ENCODE data around the gene NR2F2. TPM values are rescaled to one million over a fixed set of nuclear protein-coding genes. Genes with fewer than 3 reads are reported as not detected.
"Not testable (repeated sequence)": the region's sequence is repeated elsewhere in the genome, so short reads cannot be mapped to it uniquely, and the experiment has no call there.

Gene NR2F2
- total and polyA plus RNA-seq, 2 donors: 28.0 to 66.2 TPM

GRCh38 chr15:96362755-96363651 lies 32.5 kb downstream of the NR2F2 start:
- Histone ChIP-seq H3K36me3 (ENCODE audit: insufficient read depth) (no peaks in the 10 kb centered on the region), H3K27ac (ENCODE audit: low read depth) (no peak overlapping the region), H3K4me3 (ENCODE audit: low read depth, low read length) (no peak overlapping the region), H3K4me1 (ENCODE audit: insufficient read depth) (no peaks in the 10 kb centered on the region)
- 60% methylated on average over 37 of the region's 37 CpGs for WGBS
- DNase-seq (ENCODE audit: extremely low spot score): no peak

GRCh38 chr15:96363707-96364106 lies 33.2 kb downstream of the NR2F2 start:
- 72% methylated on average over 9 of the region's 9 CpGs for WGBS
- Histone ChIP-seq H3K4me1 (ENCODE audit: insufficient read depth) (no peaks in the 10 kb centered on the region), H3K36me3 (ENCODE audit: insufficient read depth) (no peaks in the 10 kb centered on the region), H3K4me3 (ENCODE audit: low read depth, low read length) (no peak overlapping the region), H3K27ac (ENCODE audit: low read depth) (no peak overlapping the region)
- DNase-seq (ENCODE audit: extremely low spot score): no peak

- H3K4me3 ChIP-seq (ENCODE audit: low read depth, low read length): no peak overlapping the region
- H3K4me1 ChIP-seq (ENCODE audit: insufficient read depth): no peaks in the 10 kb centered on the region
- no peaks in the 10 kb centered on the region for H3K36me3 ChIP-seq (ENCODE audit: insufficient read depth)
- WGBS: 46% methylated on average over 42 of the region's 42 CpGs
- H3K27ac ChIP-seq (ENCODE audit: low read depth): no peak overlapping the region
- DNase-seq (ENCODE audit: extremely low spot score): no peak
These were observed 35.5 kb downstream of the NR2F2 start for GRCh38 chr15:96365781-96366525.

- Histone ChIP-seq H3K27ac (ENCODE audit: low read depth) (no peak overlapping the region), H3K4me1 (ENCODE audit: insufficient read depth) (no peaks in the 10 kb centered on the region), H3K4me3 (ENCODE audit: low read depth, low read length) (no peak overlapping the region), H3K36me3 (ENCODE audit: insufficient read depth) (no peaks in the 10 kb centered on the region)
- no peak for DNase-seq (ENCODE audit: extremely low spot score)
- 37% methylated on average over 22 of the region's 22 CpGs for WGBS
These were observed 36.0 kb downstream of the NR2F2 start for GRCh38 chr15:96366526-96366877.

GRCh38 chr15:96367311-96368200 lies 37.1 kb downstream of the NR2F2 start:
- Histone ChIP-seq H3K4me1 (ENCODE audit: insufficient read depth) (no peaks in the 10 kb centered on the region), H3K36me3 (ENCODE audit: insufficient read depth) (no peaks in the 10 kb centered on the region), H3K27ac (ENCODE audit: low read depth) (no peak overlapping the region), H3K4me3 (ENCODE audit: low read depth, low read length) (no peak overlapping the region)
- no peak for DNase-seq (ENCODE audit: extremely low spot score)
- WGBS: 27% methylated on average over 31 of the region's 31 CpGs

GRCh38 chr15:96369351-96369750 lies 38.9 kb downstream of the NR2F2 start:
- Histone ChIP-seq H3K4me1 (ENCODE audit: insufficient read depth) (no peaks in the 10 kb centered on the region), H3K36me3 (ENCODE audit: insufficient read depth) (no peaks in the 10 kb centered on the region), H3K27ac (ENCODE audit: low read depth) (no peak overlapping the region), H3K4me3 (ENCODE audit: low read depth, low read length) (no peak overlapping the region)
- DNase-seq (ENCODE audit: extremely low spot score): no peak
- WGBS: 75% methylated on average over 19 of the region's 19 CpGs

GRCh38 chr15:96369825-96370621 lies 39.5 kb downstream of the NR2F2 start:
- Histone ChIP-seq H3K27ac (ENCODE audit: low read depth) (no peak overlapping the region), H3K36me3 (ENCODE audit: insufficient read depth) (no peaks in the 10 kb centered on the region), H3K4me1 (ENCODE audit: insufficient read depth) (no peaks in the 10 kb centered on the region), H3K4me3 (ENCODE audit: low read depth, low read length) (no peak overlapping the region)
- WGBS: 82% methylated on average over 22 of the region's 22 CpGs
- DNase-seq (ENCODE audit: extremely low spot score): no peak

- Histone ChIP-seq H3K4me3 (ENCODE audit: low read depth, low read length) (no peak overlapping the region), H3K4me1 (ENCODE audit: insufficient read depth) (no peaks in the 10 kb centered on the region), H3K36me3 (ENCODE audit: insufficient read depth) (no peaks in the 10 kb centered on the region), H3K27ac (ENCODE audit: low read depth) (no peak overlapping the region)
- WGBS: 74% methylated on average over 2 of the region's 2 CpGs
- no peak for DNase-seq (ENCODE audit: extremely low spot score)
These were observed 42.1 kb downstream of the NR2F2 start for GRCh38 chr15:96372554-96372953.

- DNase-seq (ENCODE audit: extremely low spot score): no peak
- Histone ChIP-seq H3K27ac (ENCODE audit: low read depth) (no peak overlapping the region), H3K4me1 (ENCODE audit: insufficient read depth) (no peaks in the 10 kb centered on the region), H3K36me3 (ENCODE audit: insufficient read depth) (no peaks in the 10 kb centered on the region), H3K4me3 (ENCODE audit: low read depth, low read length) (no peak overlapping the region)
- 70% methylated on average over 5 of the region's 5 CpGs for WGBS
These were observed 44.0 kb downstream of the NR2F2 start for GRCh38 chr15:96374499-96374898.

- DNase-seq (ENCODE audit: extremely low spot score); H3K4me3 ChIP-seq (ENCODE audit: low read depth, low read length); H3K36me3 ChIP-seq (ENCODE audit: insufficient read depth); H3K4me1 ChIP-seq (ENCODE audit: insufficient read depth); H3K27ac ChIP-seq (ENCODE audit: low read depth): not testable (repeated sequence)
- 91% methylated on average over 1 of the region's 2 CpGs for WGBS
These were observed 49.1 kb downstream of the NR2F2 start for GRCh38 chr15:96379592-96379991.

GRCh38 chr15:96381463-96381862 lies 51.0 kb downstream of the NR2F2 start:
- H3K27ac ChIP-seq (ENCODE audit: low read depth): no peak overlapping the region
- DNase-seq (ENCODE audit: extremely low spot score): no peak
- H3K36me3 ChIP-seq (ENCODE audit: insufficient read depth): no peaks in the 10 kb centered on the region
- no peak overlapping the region for H3K4me3 ChIP-seq (ENCODE audit: low read depth, low read length)
- WGBS: 67% methylated on average over 4 of the region's 4 CpGs
- no peaks in the 10 kb centered on the region for H3K4me1 ChIP-seq (ENCODE audit: insufficient read depth)

- no peak overlapping the region for H3K27ac ChIP-seq (ENCODE audit: low read depth)
- no peak for DNase-seq (ENCODE audit: extremely low spot score)
- WGBS: 64% methylated on average over 1 of the region's 1 CpG
- no peaks in the 10 kb centered on the region for H3K4me1 ChIP-seq (ENCODE audit: insufficient read depth)
- no peaks in the 10 kb centered on the region for H3K36me3 ChIP-seq (ENCODE audit: insufficient read depth)
- no peak overlapping the region for H3K4me3 ChIP-seq (ENCODE audit: low read depth, low read length)
These were observed 54.7 kb downstream of the NR2F2 start for GRCh38 chr15:96385195-96385594.

- WGBS: 0% methylated on average over 1 of the region's 1 CpG
- H3K4me1 ChIP-seq (ENCODE audit: insufficient read depth): no peaks in the 10 kb centered on the region
These were observed 58.2 kb downstream of the NR2F2 start for GRCh38 chr15:96388673-96389072.

More at GRCh38 chr15:96388673-96389072, 58.2 kb downstream of the NR2F2 start:
- H3K27ac ChIP-seq (ENCODE audit: low read depth): no peak overlapping the region
- DNase-seq (ENCODE audit: extremely low spot score): no peak
- H3K4me3 ChIP-seq (ENCODE audit: low read depth, low read length): no peak overlapping the region
- H3K36me3 ChIP-seq (ENCODE audit: insufficient read depth): no peaks in the 10 kb centered on the region

Data from urinary bladder (tissue), 4 donors.